ENCODE data around the gene ARHGAP9. TPM values are rescaled to one million over a fixed set of nuclear protein-coding genes. Genes with fewer than 3 reads are reported as not detected.

ARHGAP9 gene
- total RNA-seq, 6 experiments from 2014 or later: 3.5 to 11.0 (median 6.8) TPM

DNA sequence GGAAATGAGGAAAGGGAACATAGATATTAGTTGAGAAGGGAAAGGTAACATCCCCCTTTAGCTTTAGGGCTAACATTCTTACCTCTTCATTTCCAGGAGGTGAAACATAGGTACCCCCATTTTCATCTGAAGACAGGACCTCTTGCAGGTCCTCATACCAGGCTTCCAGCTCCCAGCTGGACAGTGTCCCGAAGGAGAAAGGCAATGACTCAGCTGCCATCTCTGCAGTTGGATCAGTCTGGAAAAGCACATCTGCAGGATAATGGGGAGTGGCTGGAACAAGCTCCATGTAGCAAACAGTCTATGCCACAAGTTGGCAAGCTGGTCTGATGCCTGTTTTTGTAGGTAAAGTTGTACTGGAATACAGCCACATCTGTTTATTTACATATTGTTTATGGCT lies 37.5 kb upstream of the ARHGAP9 start:
- Histone ChIP-seq H3K27ac (no peak overlapping the region), H3K9me3 (no peaks in the 10 kb centered on the region), H3K4me3 (no peak overlapping the region), H3K36me3 (peaks cover 15 to 55% (median 32%) of the 10 kb centered on the region in 4 donors), H3K27me3 (no peaks in the 10 kb centered on the region), H3K4me1 (peaks cover 0 to 30% (median 5%) of the 10 kb centered on the region in 4 donors)
- 55% methylated on average over 1 of the region's 1 CpG for WGBS (ENCODE audit: insufficient coverage, low coverage, low lambda C conversion rate, missing lambda C conversion rate)
- intact Hi-C loops (cut with DNase I): no loop called here
- ATAC-seq (no peak), DNase-seq (no peak)
- TF ChIP-seq, protein P1, sequence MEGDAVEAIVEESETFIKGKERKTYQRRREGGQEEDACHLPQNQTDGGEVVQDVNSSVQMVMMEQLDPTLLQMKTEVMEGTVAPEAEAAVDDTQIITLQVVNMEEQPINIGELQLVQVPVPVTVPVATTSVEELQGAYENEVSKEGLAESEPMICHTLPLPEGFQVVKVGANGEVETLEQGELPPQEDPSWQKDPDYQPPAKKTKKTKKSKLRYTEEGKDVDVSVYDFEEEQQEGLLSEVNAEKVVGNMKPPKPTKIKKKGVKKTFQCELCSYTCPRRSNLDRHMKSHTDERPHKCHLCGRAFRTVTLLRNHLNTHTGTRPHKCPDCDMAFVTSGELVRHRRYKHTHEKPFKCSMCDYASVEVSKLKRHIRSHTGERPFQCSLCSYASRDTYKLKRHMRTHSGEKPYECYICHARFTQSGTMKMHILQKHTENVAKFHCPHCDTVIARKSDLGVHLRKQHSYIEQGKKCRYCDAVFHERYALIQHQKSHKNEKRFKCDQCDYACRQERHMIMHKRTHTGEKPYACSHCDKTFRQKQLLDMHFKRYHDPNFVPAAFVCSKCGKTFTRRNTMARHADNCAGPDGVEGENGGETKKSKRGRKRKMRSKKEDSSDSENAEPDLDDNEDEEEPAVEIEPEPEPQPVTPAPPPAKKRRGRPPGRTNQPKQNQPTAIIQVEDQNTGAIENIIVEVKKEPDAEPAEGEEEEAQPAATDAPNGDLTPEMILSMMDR (IDR thresholded peaks at IDR 0.05): no peak
- no peak for TF ChIP-seq POLR2A (IDR thresholded peaks at IDR 0.05)

DNA sequence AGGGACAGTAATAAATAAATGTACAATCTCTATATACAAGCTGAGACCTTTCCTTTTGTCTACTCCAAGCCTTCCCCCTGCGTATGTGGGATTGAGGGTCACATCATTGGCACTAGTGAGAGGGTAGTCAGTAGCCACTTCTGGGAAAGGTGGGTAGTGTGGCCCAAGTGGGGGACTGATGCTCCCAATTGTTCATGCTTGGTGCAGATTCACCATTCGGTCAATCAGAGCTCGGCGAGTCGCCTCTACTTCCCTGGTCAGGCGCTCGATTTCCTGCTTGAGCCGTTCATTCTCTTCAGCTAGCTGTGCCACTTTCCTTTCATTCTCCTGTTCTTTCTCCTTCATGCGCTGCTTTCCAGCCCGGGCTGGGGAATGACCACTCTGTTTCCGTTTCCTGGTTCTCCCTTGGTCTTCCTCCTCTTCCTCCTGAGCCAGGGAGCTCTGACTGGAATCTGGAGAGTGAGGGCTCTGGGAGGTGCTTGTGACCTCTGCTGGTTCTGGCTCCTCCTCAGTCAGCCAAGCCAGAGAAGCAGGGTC lies 37.0 kb upstream of the ARHGAP9 start:
- WGBS (ENCODE audit: insufficient coverage, low coverage, low lambda C conversion rate, missing lambda C conversion rate): 71% methylated on average over 7 of the region's 11 CpGs
- intact Hi-C loops (cut with DNase I): no loop called here
- H3K36me3 ChIP-seq: peaks cover 18 to 60% (median 34%) of the 10 kb centered on the region in 4 donors
- H3K4me3 ChIP-seq: no peak overlapping the region
- H3K4me1 ChIP-seq: peaks cover 0 to 25% (median 4%) of the 10 kb centered on the region in 4 donors
- H3K27ac ChIP-seq: peak overlapping the region in 1 of 3 donors; percentile 12
- TF ChIP-seq POLR2A (IDR thresholded peaks at IDR 0.05): no peak
- TF ChIP-seq, protein P1 (IDR thresholded peaks at IDR 0.05): no peak
- H3K27me3 ChIP-seq: no peaks in the 10 kb centered on the region
- ATAC-seq: no peak
- H3K9me3 ChIP-seq: no peaks in the 10 kb centered on the region
- no peak for DNase-seq

DNA sequence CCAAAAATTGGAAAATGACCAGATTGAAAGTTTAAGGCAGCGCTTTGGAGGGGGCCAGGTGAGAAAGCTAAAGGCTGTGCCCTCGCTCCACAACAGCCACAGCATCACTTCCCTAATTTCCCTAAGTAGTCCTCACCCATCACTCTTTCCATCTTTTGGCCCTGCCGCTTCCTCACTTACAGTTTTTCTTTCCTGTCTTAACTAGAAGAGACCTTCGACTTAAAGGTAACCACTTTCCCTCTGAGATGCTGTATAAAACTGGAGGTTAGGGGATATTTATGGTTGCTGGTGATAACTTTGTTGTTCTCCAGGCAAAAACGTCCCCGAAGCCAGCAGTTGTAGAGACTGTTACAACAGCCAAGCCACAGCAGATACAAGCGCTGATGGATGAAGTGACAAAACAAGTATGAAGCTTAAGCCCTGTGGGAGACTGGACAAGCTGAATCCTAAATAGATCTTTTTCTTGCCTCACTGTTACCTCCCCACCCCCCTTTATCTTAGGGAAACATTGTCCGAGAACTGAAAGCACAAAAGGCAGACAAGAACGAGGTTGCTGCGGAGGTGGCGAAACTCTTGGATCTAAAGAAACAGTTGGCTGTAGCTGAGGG lies 36.4 kb upstream of the ARHGAP9 start:
- 76% methylated on average over 11 of the region's 11 CpGs for WGBS (ENCODE audit: insufficient coverage, low coverage, low lambda C conversion rate, missing lambda C conversion rate)
- peaks cover 0 to 18% (median under 1%) of the 10 kb centered on the region in 4 donors for H3K4me1 ChIP-seq
- no peak overlapping the region for H3K27ac ChIP-seq
- intact Hi-C loops (cut with DNase I): no loop called here
- no peak for ATAC-seq
- DNase-seq: no peak
- H3K27me3 ChIP-seq: no peaks in the 10 kb centered on the region
- peaks cover 18 to 62% (median 36%) of the 10 kb centered on the region in 4 donors for H3K36me3 ChIP-seq
- H3K4me3 ChIP-seq: no peak overlapping the region
- TF ChIP-seq POLR2A (IDR thresholded peaks at IDR 0.05): no peak
- TF ChIP-seq, protein P1 (IDR thresholded peaks at IDR 0.05): no peak
- no peaks in the 10 kb centered on the region for H3K9me3 ChIP-seq

DNA sequence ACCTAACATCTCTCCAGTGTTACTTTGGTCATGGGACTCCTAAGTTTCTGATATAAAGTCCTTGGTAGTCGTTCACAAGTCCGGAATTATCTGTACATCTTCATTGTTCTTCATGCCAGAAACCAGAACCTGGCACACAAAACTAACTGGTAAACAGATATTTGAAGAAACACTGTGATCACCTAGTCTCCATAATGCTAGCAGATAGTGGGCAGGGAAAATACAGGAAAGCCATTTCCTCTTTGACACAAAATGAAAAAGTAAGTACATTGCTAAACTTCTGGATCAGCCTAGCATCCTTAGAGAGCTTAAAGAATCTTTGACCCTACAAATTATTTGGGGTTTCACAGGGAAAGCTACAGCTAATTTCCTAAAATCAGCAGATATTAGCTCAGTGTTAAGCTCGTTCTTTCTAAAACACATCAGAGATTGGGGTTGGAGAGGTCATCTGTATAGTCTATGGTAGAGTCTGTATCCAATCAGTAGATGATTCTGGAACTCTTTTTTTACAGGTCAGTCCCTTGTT lies 35.8 kb upstream of the ARHGAP9 start:
- no peaks in the 10 kb centered on the region for H3K27me3 ChIP-seq
- peaks cover 18 to 62% (median 36%) of the 10 kb centered on the region in 4 donors for H3K36me3 ChIP-seq
- no peak overlapping the region for H3K4me3 ChIP-seq
- H3K9me3 ChIP-seq: no peaks in the 10 kb centered on the region
- peaks cover 0 to 16% (median 0%) of the 10 kb centered on the region in 4 donors for H3K4me1 ChIP-seq
- H3K27ac ChIP-seq: no peak overlapping the region
- DNase-seq (no peak), ATAC-seq (no peak)
- intact Hi-C loops (cut with DNase I): no loop called here
- TF ChIP-seq POLR2A (IDR thresholded peaks at IDR 0.05): no peak
- TF ChIP-seq, protein P1 (IDR thresholded peaks at IDR 0.05): no peak
- WGBS (ENCODE audit: insufficient coverage, low coverage, low lambda C conversion rate, missing lambda C conversion rate): 54% methylated on average over 3 of the region's 3 CpGs
